H1 (cell line): ENCODE results near the gene CAMK2G.

Experiments
- CTCF ChIP-seq, 3 experiments: IDR thresholded peaks; 1 replicate in 2 of 3; 2 replicates in 1 of 3; pipeline versions ENCODE4 v1.5.1 to v1.6.1; 2011; ENCODE audit warnings: low read length in 3 of 3, mild to moderate bottlenecking in 3 of 3, inconsistent platforms in 2 of 3, low read depth in 1 of 3, moderate library complexity in 1 of 3; ENCODE audit not compliant: insufficient read depth in 1 of 3; ENCODE audit errors: control extremely low read depth in 1 of 3
- EP300 ChIP-seq, 2 experiments: IDR thresholded peaks; 1 replicate in 1 of 2; 2 replicates in 1 of 2; pipeline ENCODE4 v1.6.1; 2011 to 2012; ENCODE audit warnings: low read depth in 2 of 2, low read length in 2 of 2, mild to moderate bottlenecking in 2 of 2, borderline replicate concordance in 1 of 2, inconsistent platforms in 1 of 2, moderate library complexity in 1 of 2
- EZH2 ChIP-seq: fragments of 200-600 bp; sonication (generic); IDR thresholded peaks from 2 replicates; pipeline ENCODE4 v1.7.1; 2012; ENCODE audit warnings: low read depth, mild to moderate bottlenecking, moderate library complexity, low read length, inconsistent platforms; ENCODE audit not compliant: severe bottlenecking
- RNF2 ChIP-seq: fragments of 200-900, 300-1000 bp; sonication (generic); IDR thresholded peaks from 2 replicates; pipeline ENCODE4 v1.7.1; 2016; ENCODE audit warnings: borderline replicate concordance, low read depth, mild to moderate bottlenecking, antibody characterized with exemption, low read length; ENCODE audit not compliant: poor library complexity, severe bottlenecking; ENCODE audit errors: missing control alignments

- TF ChIP-seq EZH2 (no peak), RNF2 (no peak), EP300 (IDR thresholded peaks at IDR 0.05; ENCODE audit: borderline replicate concordance in 1 of 2, low read depth in 2 of 2, low read length in 2 of 2) (no peak), CTCF (IDR thresholded peaks at IDR 0.05; ENCODE audit: control extremely low read depth in 1 of 3, insufficient read depth in 1 of 3, low read depth in 1 of 3, low read length in 3 of 3) (no peak)
Observed at GRCh38 chr10:73769396-73769795, 105.0 kb downstream of the CAMK2G start.
